Posterior cingulate gyrus (tissue), 11 donors: ENCODE data around the gene HLA-B.
A peak's percentile ranks its signal among the peaks of the same experiment; 100 is the strongest.

ENCODE experiments used
- DNase-seq, 10 donors: peaks; one replicate each; pipeline versions ENCODE4 v3.0.0 to v3.0.0-alpha.2; 2020 to 2021; ENCODE audit warnings: mixed read lengths in 3 of 10
- intact Hi-C: fragments of 100-400 bp; cut with DNase I; formaldehyde crosslinking; loops from one replicate; pipeline ENCODE4 v1.15.1; 2023

The HLA-B gene

DNA sequence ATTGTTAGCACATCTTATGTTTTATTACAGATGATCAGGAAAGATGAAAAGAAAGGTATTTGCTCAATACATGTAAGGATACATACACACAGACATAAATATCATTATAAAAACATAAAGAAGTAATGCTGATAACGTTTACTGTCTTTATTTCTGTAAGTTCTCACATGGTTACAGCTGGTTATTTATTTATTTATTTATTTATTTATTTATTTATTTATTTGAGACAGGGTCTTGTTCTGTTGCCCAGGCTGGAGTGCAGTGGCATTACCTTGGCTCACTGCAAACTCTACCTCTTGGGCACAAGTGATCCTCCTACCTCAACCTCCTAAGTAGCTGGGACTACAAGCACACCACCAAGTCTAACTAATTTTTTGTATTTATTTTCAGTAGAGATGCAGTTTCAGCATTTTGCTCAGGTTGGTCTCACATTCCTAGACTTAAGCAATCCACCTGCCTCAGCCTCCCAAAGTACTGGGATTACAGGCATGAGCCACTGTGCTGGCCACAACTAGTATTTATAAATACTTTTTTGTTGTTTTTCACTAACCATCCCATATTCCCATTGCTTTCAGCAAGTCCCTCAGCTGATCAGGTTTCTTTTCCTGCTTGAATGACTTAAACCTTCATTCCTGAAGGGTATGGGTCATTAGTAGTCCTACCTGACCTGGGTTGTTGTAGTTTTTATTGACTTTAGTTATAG lies 35.8 kb downstream of the HLA-B start:
- intact Hi-C loops: no loop called here
- DNase-seq: no peak

DNA sequence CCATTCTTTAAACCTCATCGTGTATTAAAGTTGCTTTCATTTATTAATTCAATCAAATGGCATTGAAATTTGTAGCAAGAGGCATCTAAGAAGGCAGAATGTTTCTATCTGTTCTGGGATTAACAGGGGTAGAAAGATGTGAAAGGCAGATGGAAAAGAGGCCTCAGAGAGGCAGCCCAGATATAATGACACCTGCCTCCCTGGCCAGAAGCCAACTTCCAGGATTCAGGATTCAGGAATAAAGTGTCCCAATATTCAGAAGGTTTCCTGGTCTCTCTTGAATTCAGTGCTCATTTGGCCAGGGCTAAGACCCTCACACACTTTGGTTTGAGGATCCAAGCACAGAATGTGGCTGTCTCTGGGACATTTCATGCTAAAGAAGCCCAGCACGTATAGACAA lies 39.9 kb downstream of the HLA-B start:
- DNase-seq: no peak
- intact Hi-C loops: no loop called here

DNA sequence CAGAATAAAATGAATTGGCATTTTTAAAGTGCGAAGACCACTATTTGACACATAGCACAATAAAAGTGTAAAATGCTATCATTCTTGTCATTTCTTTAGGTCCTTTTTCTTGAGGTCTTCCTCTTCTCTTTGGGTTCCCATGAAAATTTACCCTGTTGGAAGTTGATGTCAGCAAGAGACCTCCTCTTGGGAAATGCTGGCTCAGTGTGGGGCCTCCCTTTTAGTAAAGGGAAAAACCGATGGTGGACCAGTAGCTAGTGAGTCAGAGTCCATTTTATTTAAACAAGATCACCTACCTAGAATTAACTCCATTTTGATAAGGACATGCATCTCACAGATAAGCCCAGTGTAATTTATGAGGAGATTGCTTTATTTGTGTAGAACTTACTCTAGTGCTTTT lies 47.3 kb downstream of the HLA-B start:
- DNase-seq: no peak
- intact Hi-C loops: no loop called here

DNA sequence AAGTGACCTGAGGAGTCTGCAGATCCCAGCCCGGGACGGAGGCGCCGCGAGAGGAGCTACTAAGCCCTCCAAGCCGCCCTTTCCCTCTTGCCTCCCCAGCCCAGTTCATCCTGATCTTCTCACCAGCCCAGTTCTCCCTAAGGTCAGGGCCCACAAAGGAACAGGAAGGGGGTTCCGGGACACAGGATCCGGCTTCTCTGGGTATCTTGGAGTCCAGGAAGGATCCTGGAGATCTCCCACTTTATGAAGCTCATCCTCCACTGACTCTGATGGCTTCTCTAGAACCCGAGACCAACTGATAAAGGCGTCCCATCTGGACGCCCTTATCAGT lies 48.2 kb downstream of the HLA-B start:
- intact Hi-C loops: no loop called here
- DNase-seq: no peak

DNA sequence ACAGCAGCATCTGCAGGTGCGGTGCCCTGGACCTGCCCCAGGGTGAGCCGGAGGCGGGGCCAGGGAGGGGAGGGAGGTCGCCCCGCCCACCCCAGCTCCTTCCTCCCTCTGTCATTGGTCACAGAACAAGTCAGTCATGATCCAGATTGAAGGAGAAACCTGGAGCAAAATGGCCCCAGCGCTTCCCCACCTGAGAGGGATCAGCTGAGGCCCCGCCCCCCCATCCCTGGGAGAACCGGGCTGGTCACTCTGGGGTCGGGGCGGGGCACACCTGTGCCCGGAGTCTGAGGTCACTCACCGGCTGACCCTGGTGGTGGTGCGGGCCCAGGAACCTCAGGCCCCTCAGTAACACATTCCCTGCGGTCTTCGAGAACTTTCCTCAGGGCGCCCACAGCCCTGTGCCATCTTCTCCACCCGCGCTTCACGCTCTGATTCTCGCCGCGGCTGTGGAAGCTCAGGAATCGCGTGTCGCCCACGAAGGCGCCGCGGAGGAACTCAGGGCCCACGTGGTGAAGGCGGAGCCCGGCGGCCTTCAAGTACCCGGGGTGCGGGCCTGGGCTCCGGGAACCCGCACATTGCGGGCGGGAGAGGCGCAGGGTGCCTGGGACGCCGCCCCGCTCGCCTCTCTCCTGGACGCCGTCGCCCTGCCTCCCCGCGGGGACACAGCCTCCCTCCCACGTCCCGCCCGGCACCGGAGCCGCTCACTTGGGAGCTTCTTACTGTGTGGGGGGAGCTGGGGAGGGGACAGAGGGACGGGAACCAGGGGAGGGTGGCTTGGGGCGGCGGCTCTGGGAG lies 48.7 kb downstream of the HLA-B start:
- DNase-seq: peak in 3 of 10 donors; percentile 63 to 74 (median 72)
- intact Hi-C loops: no loop called here

DNA sequence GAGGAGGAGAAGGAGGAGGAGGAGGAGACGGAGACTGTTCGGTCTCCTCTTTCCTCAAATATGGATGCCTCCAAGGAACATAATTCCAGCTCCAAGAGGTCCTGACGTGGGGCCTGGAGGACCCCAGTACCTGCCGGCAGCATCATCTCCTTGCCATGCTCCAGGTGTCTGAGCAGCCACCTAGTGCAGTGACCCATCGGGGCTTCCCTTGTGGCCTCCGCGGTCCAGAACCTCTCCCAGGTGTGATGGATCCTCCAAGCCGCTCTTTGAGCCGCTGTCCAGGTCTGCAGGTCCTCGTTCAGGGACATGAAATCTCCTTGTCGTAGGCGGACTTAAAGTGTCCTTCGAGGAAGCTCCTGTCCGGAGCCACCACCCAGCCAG lies 49.3 kb downstream of the HLA-B start:
- no peak for DNase-seq
- intact Hi-C loops: no loop called here

DNA sequence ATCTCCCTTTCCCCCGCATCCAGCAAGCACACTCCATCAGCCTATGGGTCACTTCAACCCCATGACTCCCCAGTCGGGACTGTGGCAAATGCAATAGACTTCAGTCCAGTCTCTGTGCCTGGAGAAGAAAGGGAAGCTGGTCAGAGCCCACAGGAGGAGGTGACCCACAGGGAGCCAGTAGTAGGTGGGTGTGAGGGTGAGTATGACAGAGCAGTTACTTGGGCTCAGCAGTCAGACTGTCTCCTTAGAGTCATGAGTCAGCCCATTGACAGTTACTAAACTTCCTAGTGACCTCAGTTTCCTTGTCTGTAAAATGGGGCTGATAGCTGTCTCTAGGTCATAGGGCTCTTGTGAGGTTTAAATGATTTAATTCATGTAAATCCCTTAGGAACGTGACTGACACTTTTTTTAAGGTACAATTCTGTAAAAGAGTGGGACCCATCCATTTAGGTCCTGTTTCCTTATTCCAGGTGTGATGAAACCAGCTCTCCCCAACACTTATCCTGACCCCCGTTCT lies 51.2 kb downstream of the HLA-B start:
- intact Hi-C loops: no loop called here
- no peak for DNase-seq

DNA sequence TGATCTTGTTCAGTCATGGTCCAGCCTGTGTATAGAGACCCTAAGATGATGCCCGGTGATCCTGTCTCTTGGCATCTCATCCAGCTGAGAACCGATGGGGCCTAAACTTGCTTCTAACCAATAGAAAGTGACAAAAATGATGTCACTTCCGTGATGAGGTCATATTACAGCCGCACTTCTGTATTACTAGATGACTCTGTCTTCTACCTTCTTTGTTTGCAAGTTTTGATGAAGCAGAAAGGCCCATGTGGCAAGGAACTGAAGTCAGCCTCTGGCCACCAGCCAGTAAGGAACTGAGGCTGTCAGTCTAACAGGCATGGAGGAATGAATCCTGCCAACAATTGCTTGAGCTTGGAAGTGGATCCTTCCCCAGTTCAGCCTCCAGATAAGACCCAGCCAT lies 52.3 kb downstream of the HLA-B start:
- DNase-seq: no peak
- intact Hi-C loops: no loop called here
